GM12878 (cell line): ENCODE measurements around the gene FEM1B. TPM values are rescaled to one million over a fixed set of nuclear protein-coding genes. Genes with fewer than 3 reads are reported as not detected.

Source experiments
- ATAC-seq: fragments of 200-7000 bp; cut with Tn5 transposase; 3 replicates; pipeline ENCODE4 v1.9.1; 2020; ENCODE audit warnings: mild to moderate bottlenecking, moderate library complexity
- BruUV-seq: library from RNA; stranded (reverse); fragments of 400-500 nt; replicated peaks from 2 replicates; lab custom pipeline; 2021; lab: Mats Ljungman, UMichigan
- CTCF ChIA-PET: fragments of 300-600 bp; sonication (Branson Sonifier 250); formaldehyde crosslinking; extraction: SDS; loops from one replicate; lab custom pipeline; 2021; ENCODE audit warnings: inconsistent platforms; lab: Yijun Ruan, JAX
- POLR2A ChIA-PET: fragments of 350-600 bp; formaldehyde crosslinking; extraction: SDS; loops from one replicate; lab custom pipeline; 2021; ENCODE audit warnings: inconsistent platforms; lab: Charles Lee
- RAD21 ChIA-PET: fragments of 300-600 bp; sonication (Branson Sonifier 250); formaldehyde crosslinking; loops from one replicate; lab custom pipeline; 2023; ENCODE audit warnings: antibody characterized with exemption; ENCODE audit not compliant: unreplicated experiment; lab: Charles Lee
- SMC1A ChIA-PET: fragments of 300-600 bp; sonication (Branson Sonifier 250); formaldehyde crosslinking; loops from one replicate; lab custom pipeline; 2023; ENCODE audit not compliant: unreplicated experiment, uncharacterized antibody; lab: Charles Lee
- DNase-seq: peaks from one replicate; pipeline ENCODE4 v3.0.0-alpha.2; 2011; ENCODE audit warnings: low read depth, low spot score
- FAIRE-seq: peaks from 3 replicates; lab custom pipeline; 2011; peaks lifted over from hg19 to GRCh38; lab: Jason Lieb, UNC
- H2AFZ ChIP-seq: 2 replicates; pipeline ENCODE4 v1.6.0; 2011; ENCODE audit warnings: low read depth, low read length, control low read depth; ENCODE audit not compliant: control insufficient read depth
- H3K27ac ChIP-seq: 2 replicates; pipeline ENCODE4 v1.5.1; 2011; ENCODE audit warnings: control low read depth; ENCODE audit not compliant: control insufficient read depth, insufficient read depth
- H3K27me3 ChIP-seq, 2 experiments: replicated peaks in 1 of 2; 2 replicates each; pipeline versions ENCODE4 v1.6.0 to v1.6.1; 2011; ENCODE audit warnings: low read length in 1 of 2; ENCODE audit not compliant: control insufficient read depth in 2 of 2, insufficient read depth in 2 of 2
- H3K36me3 ChIP-seq, 2 experiments: 2 replicates each; pipeline ENCODE4 v1.5.1; 2011; ENCODE audit warnings: low read length in 1 of 2; ENCODE audit not compliant: control insufficient read depth in 2 of 2, insufficient read depth in 2 of 2
- H3K4me1 ChIP-seq: 2 replicates; pipeline ENCODE4 v1.6.1; 2011; ENCODE audit warnings: mild to moderate bottlenecking, low read length, moderate library complexity, mixed read lengths; ENCODE audit not compliant: control insufficient read depth, insufficient read depth
- H3K4me2 ChIP-seq: 2 replicates; pipeline ENCODE4 v1.6.0; 2011; ENCODE audit warnings: control low read depth; ENCODE audit not compliant: control insufficient read depth, insufficient read depth
- H3K4me3 ChIP-seq: fragments of 200-600 bp; sonication (generic); 2 replicates; pipeline ENCODE4 v1.5.1; 2016
- H3K79me2 ChIP-seq: 2 replicates; pipeline ENCODE4 v1.6.0; 2011; ENCODE audit warnings: low read length; ENCODE audit not compliant: control insufficient read depth, insufficient read depth
- H3K9ac ChIP-seq: 2 replicates; pipeline ENCODE4 v1.8.0; 2011; ENCODE audit warnings: low read length, control low read depth, mixed read lengths; ENCODE audit not compliant: control insufficient read depth, insufficient read depth
- H3K9me3 ChIP-seq: replicated peaks from 3 replicates; pipeline ENCODE4 v1.5.1; 2011; ENCODE audit warnings: mild to moderate bottlenecking, low read length; ENCODE audit not compliant: control insufficient read depth, insufficient read depth
- H4K20me1 ChIP-seq: 2 replicates; pipeline ENCODE4 v1.6.0; 2011; ENCODE audit not compliant: control insufficient read depth, insufficient read depth
- MEF2B ChIP-seq: fragments of 450-650 bp; IDR thresholded peaks from 2 replicates; pipeline ENCODE4 v1.6.1; 2018; ENCODE audit warnings: mild to moderate bottlenecking, moderate library complexity; ENCODE audit not compliant: partially characterized antibody, poor library complexity, severe bottlenecking
- MYB ChIP-seq: fragments of 150-350 bp; IDR thresholded peaks from 2 replicates; pipeline ENCODE4 v1.6.1; 2014; ENCODE audit warnings: mild to moderate bottlenecking, low read depth, low read length, borderline replicate concordance
- STAT1 ChIP-seq: fragments of 450-650 bp; conservative IDR thresholded peaks from 2 replicates; pipeline ENCODE4 v1.6.1; 2014; ENCODE audit warnings: antibody characterized with exemption, mild to moderate bottlenecking
- TARDBP ChIP-seq: IDR thresholded peaks from 2 replicates; pipeline ENCODE4 v1.6.1; 2016; ENCODE audit warnings: borderline replicate concordance
- WGBS: methylation state at CpG from one replicate; pipeline ENCODE4 v1.1.6; 2016; ENCODE audit warnings: low lambda C conversion rate; ENCODE audit not compliant: insufficient replicate concordance, insufficient coverage; ENCODE audit errors: missing lambda C conversion rate; 5-methylcytosine and 5-hydroxymethylcytosine counted together
- in situ Hi-C: fragments of 300-500 bp; cut with MboI; formaldehyde crosslinking; loops from 9 replicates; pipeline ENCODE4 v1.14.3; 2018; ENCODE audit warnings: mixed read lengths
- intact Hi-C: fragments of 100-400 bp; cut with micrococcal nuclease; formaldehyde crosslinking; loops from one replicate; pipeline ENCODE4 v1.14.2; 2022; ENCODE audit not compliant: unreplicated experiment
- polyA plus RNA-seq, 11 experiments: library from polyadenylated mRNA; depleted of rRNA in 4 of 11; unstranded in 6 of 11; stranded (reverse) in 5 of 11; fragments of >200 nt; fragmentation: Nextera tagmentation in 4 of 11; fragmentation: Illumina TruSeq in 1 of 11; extraction: Ambion mirVana in 4 of 11; extraction: Trizol in 1 of 11; gene quantifications; 1 replicate in 1 of 11; 2 replicates in 10 of 11; pipeline versions ENCODE4 v1.2.1 to v1.2.3, GENCODE V29; 2011 to 2016; ENCODE audit warnings: inconsistent platforms in 2 of 11, missing spikeins in 2 of 11, low read depth in 1 of 11
- total RNA-seq, 4 experiments: library from RNA; depleted of rRNA in 3 of 4; stranded (reverse); fragments of >200 nt in 3 of 4; fragmentation: Illumina TruSeq in 1 of 4; extraction: Trizol in 1 of 4; gene quantifications; 2 replicates each; pipeline versions ENCODE4 v1.2.1 to v1.2.3, GENCODE V29; 2013 to 2021
- TF ChIP-seq, protein P1 (sequence below): fragments of 450-650 bp; IDR thresholded peaks from 2 replicates; pipeline ENCODE4 v1.6.1; 2017; ENCODE audit warnings: mild to moderate bottlenecking
- TF ChIP-seq, protein P2 (sequence below): fragments of 450-650 bp; IDR thresholded peaks from 2 replicates; pipeline ENCODE4 v1.6.1; 2016; ENCODE audit warnings: mild to moderate bottlenecking
- TF ChIP-seq, protein P3 (sequence below): IDR thresholded peaks from 2 replicates; pipeline ENCODE4 v1.6.1; 2012; ENCODE audit warnings: low read length, inconsistent platforms
- TF ChIP-seq, protein P4 (sequence below): IDR thresholded peaks from 2 replicates; pipeline ENCODE4 v1.6.1; 2012; ENCODE audit warnings: improper control_type of control experiment, low read depth, low read length; ENCODE audit not compliant: insufficient replicate concordance
- TF ChIP-seq, protein P5 (sequence below): fragments of 450-650 bp; formaldehyde crosslinking; IDR thresholded peaks from 2 replicates; pipeline ENCODE4 v1.4.0; 2020; ENCODE audit warnings: mild to moderate bottlenecking, moderate library complexity

Gene FEM1B
- total and polyA plus RNA-seq, 10 of the 15 experiments (the other 5 are each of a cell fraction or from before 2014, with no cell fraction given) = 5.5 to 61.1 (median 18.2) TPM

DNA sequence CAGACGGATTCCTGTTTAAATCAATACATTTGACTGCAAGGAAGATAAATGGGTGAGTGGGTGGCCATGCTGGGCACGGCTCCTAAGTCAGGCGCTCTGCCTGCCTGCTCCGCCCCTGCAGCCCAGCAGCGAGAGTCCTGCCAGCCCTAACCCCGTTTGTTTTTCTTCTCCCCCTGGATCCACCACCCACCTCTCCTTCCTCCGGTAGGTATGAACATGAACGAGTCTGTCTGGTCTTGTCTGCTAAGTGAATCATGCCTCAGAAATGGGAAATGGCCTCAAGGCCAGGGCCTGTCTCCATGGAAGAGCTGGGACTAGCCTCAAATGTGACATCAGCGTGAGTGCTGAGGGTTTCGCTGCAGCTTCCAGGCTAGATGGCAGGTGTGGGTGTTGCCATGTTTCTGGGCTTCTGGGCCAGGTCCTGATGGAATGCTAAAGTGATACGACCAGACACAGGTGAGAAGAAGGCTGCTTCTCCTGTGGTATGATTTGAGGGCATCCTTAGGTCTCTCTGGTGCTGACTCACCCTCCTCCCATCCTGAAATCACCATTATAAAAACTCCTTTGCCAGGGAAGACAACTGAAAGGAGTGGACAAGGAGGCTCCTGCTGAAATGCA is 5.6 kb upstream of the FEM1B start:
- no peak overlapping the region for H3K4me3 ChIP-seq
- intact Hi-C loops (no loop called here), in situ Hi-C loops (no loop called here)
- ChIA-PET SMC1A (no interaction called here), POLR2A (no interaction called here), RAD21 (no interaction called here), CTCF (no interaction called here)
- no peaks in the 10 kb centered on the region for H4K20me1 ChIP-seq
- H3K9me3 ChIP-seq = no peaks in the 10 kb centered on the region
- H2AFZ ChIP-seq = no peak overlapping the region
- WGBS = 55% methylated on average over 11 of the region's 11 CpGs
- ATAC-seq (no peak), DNase-seq (no peak), FAIRE-seq (no peak)
- H3K27ac ChIP-seq = no peak overlapping the region
- no TSS peak for BruUV-seq
- no peak overlapping the region for H3K4me2 ChIP-seq
- no peaks in the 10 kb centered on the region for H3K27me3 ChIP-seq
- H3K4me1 ChIP-seq = peaks cover 5% of the 10 kb centered on the region; the same call in 1 of the 2 replicates
- H3K9ac ChIP-seq = no peak overlapping the region
- H3K79me2 ChIP-seq = peaks cover under 1% of the 10 kb centered on the region; the same call in 1 of the 2 replicates
- H3K36me3 ChIP-seq = no peaks in the 10 kb centered on the region
- TF ChIP-seq, protein P1, sequence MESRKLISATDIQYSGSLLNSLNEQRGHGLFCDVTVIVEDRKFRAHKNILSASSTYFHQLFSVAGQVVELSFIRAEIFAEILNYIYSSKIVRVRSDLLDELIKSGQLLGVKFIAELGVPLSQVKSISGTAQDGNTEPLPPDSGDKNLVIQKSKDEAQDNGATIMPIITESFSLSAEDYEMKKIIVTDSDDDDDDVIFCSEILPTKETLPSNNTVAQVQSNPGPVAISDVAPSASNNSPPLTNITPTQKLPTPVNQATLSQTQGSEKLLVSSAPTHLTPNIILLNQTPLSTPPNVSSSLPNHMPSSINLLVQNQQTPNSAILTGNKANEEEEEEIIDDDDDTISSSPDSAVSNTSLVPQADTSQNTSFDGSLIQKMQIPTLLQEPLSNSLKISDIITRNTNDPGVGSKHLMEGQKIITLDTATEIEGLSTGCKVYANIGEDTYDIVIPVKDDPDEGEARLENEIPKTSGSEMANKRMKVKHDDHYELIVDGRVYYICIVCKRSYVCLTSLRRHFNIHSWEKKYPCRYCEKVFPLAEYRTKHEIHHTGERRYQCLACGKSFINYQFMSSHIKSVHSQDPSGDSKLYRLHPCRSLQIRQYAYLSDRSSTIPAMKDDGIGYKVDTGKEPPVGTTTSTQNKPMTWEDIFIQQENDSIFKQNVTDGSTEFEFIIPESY = no peak
- TF ChIP-seq, protein P2, sequence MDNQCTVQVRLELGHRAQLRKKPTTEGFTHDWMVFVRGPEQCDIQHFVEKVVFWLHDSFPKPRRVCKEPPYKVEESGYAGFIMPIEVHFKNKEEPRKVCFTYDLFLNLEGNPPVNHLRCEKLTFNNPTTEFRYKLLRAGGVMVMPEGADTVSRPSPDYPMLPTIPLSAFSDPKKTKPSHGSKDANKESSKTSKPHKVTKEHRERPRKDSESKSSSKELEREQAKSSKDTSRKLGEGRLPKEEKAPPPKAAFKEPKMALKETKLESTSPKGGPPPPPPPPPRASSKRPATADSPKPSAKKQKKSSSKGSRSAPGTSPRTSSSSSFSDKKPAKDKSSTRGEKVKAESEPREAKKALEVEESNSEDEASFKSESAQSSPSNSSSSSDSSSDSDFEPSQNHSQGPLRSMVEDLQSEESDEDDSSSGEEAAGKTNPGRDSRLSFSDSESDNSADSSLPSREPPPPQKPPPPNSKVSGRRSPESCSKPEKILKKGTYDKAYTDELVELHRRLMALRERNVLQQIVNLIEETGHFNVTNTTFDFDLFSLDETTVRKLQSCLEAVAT = no peak
- TF ChIP-seq, protein P3, sequence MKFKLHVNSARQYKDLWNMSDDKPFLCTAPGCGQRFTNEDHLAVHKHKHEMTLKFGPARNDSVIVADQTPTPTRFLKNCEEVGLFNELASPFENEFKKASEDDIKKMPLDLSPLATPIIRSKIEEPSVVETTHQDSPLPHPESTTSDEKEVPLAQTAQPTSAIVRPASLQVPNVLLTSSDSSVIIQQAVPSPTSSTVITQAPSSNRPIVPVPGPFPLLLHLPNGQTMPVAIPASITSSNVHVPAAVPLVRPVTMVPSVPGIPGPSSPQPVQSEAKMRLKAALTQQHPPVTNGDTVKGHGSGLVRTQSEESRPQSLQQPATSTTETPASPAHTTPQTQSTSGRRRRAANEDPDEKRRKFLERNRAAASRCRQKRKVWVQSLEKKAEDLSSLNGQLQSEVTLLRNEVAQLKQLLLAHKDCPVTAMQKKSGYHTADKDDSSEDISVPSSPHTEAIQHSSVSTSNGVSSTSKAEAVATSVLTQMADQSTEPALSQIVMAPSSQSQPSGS = no peak
- TF ChIP-seq MEF2B = no peak
- no peak for TF ChIP-seq STAT1
- TF ChIP-seq, protein P4, sequence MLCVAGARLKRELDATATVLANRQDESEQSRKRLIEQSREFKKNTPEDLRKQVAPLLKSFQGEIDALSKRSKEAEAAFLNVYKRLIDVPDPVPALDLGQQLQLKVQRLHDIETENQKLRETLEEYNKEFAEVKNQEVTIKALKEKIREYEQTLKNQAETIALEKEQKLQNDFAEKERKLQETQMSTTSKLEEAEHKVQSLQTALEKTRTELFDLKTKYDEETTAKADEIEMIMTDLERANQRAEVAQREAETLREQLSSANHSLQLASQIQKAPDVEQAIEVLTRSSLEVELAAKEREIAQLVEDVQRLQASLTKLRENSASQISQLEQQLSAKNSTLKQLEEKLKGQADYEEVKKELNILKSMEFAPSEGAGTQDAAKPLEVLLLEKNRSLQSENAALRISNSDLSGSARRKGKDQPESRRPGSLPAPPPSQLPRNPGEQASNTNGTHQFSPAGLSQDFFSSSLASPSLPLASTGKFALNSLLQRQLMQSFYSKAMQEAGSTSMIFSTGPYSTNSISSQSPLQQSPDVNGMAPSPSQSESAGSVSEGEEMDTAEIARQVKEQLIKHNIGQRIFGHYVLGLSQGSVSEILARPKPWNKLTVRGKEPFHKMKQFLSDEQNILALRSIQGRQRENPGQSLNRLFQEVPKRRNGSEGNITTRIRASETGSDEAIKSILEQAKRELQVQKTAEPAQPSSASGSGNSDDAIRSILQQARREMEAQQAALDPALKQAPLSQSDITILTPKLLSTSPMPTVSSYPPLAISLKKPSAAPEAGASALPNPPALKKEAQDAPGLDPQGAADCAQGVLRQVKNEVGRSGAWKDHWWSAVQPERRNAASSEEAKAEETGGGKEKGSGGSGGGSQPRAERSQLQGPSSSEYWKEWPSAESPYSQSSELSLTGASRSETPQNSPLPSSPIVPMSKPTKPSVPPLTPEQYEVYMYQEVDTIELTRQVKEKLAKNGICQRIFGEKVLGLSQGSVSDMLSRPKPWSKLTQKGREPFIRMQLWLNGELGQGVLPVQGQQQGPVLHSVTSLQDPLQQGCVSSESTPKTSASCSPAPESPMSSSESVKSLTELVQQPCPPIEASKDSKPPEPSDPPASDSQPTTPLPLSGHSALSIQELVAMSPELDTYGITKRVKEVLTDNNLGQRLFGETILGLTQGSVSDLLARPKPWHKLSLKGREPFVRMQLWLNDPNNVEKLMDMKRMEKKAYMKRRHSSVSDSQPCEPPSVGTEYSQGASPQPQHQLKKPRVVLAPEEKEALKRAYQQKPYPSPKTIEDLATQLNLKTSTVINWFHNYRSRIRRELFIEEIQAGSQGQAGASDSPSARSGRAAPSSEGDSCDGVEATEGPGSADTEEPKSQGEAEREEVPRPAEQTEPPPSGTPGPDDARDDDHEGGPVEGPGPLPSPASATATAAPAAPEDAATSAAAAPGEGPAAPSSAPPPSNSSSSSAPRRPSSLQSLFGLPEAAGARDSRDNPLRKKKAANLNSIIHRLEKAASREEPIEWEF = no peak
- TF ChIP-seq, protein P5, sequence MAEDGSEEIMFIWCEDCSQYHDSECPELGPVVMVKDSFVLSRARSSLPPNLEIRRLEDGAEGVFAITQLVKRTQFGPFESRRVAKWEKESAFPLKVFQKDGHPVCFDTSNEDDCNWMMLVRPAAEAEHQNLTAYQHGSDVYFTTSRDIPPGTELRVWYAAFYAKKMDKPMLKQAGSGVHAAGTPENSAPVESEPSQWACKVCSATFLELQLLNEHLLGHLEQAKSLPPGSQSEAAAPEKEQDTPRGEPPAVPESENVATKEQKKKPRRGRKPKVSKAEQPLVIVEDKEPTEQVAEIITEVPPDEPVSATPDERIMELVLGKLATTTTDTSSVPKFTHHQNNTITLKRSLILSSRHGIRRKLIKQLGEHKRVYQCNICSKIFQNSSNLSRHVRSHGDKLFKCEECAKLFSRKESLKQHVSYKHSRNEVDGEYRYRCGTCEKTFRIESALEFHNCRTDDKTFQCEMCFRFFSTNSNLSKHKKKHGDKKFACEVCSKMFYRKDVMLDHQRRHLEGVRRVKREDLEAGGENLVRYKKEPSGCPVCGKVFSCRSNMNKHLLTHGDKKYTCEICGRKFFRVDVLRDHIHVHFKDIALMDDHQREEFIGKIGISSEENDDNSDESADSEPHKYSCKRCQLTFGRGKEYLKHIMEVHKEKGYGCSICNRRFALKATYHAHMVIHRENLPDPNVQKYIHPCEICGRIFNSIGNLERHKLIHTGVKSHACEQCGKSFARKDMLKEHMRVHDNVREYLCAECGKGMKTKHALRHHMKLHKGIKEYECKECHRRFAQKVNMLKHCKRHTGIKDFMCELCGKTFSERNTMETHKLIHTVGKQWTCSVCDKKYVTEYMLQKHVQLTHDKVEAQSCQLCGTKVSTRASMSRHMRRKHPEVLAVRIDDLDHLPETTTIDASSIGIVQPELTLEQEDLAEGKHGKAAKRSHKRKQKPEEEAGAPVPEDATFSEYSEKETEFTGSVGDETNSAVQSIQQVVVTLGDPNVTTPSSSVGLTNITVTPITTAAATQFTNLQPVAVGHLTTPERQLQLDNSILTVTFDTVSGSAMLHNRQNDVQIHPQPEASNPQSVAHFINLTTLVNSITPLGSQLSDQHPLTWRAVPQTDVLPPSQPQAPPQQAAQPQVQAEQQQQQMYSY (CRISPR knock-in tag) = no peak
- TF ChIP-seq TARDBP = no peak
- no peak for TF ChIP-seq MYB
